PFSK-1 (cell line): Measurements from ENCODE around the gene ADAMTS13.

Experiments
- POLR2AphosphoS5 ChIP-seq: IDR thresholded peaks from 2 replicates; pipeline ENCODE4 v1.6.1; 2012; ENCODE audit warnings: low read depth, mild to moderate bottlenecking, control low read depth, low read length, moderate library complexity
- SIN3A ChIP-seq: IDR thresholded peaks from 2 replicates; pipeline ENCODE4 v1.6.1; 2012; ENCODE audit warnings: mild to moderate bottlenecking, low read length, moderate library complexity, borderline replicate concordance; ENCODE audit not compliant: insufficient read depth

DNA sequence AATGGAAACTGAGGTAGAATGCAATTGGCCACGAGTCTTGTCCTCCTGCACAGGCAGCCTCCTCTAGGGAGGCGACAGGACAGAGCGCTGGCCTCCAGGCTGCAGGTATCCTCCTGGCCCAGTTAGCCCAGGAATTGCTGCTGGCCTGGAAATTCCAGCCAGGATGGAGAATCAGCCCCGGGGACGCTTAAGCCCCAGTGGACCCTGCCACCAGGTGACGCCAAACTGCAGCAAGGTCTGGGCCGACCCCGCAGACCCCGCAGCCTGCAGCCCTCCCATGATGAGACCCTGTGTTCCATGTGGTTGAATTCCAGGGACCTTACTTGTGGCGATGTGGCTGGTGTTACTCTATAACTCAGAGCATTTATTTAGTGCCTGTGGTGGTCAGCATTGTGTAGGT lies 44.9 kb downstream of the ADAMTS13 start:
- TF ChIP-seq POLR2AphosphoS5 (no peak), SIN3A (no peak)
